PFSK-1 (cell line): Measurements from ENCODE around the gene P2RY6.

ENCODE experiments used
- FOXP2 ChIP-seq: optimal IDR thresholded peaks from 2 replicates; pipeline ENCODE3; 2011; ENCODE audit warnings: borderline replicate concordance, control low read depth, inconsistent platforms; ENCODE audit not compliant: insufficient read depth; ENCODE audit errors: extremely low read length, extremely low read depth
- POLR2AphosphoS5 ChIP-seq: IDR thresholded peaks from 2 replicates; pipeline ENCODE4 v1.6.1; 2012; ENCODE audit warnings: low read depth, mild to moderate bottlenecking, control low read depth, low read length, moderate library complexity
- REST ChIP-seq, 2 experiments: IDR thresholded peaks; 2 replicates each; pipeline versions ENCODE4 v1.6.1 to v1.8.0; 2011 to 2012; ENCODE audit warnings: low read depth in 2 of 2, low read length in 2 of 2, control low read depth in 1 of 2, inconsistent platforms in 1 of 2, mild to moderate bottlenecking in 1 of 2, moderate library complexity in 1 of 2; ENCODE audit not compliant: insufficient read depth in 1 of 2
- SIN3A ChIP-seq: IDR thresholded peaks from 2 replicates; pipeline ENCODE4 v1.6.1; 2012; ENCODE audit warnings: mild to moderate bottlenecking, low read length, moderate library complexity, borderline replicate concordance; ENCODE audit not compliant: insufficient read depth
- TAF1 ChIP-seq: IDR thresholded peaks from 2 replicates; pipeline ENCODE4 v1.6.1; 2012; ENCODE audit warnings: low read length, control low read depth, borderline replicate concordance; ENCODE audit not compliant: insufficient read depth

DNA sequence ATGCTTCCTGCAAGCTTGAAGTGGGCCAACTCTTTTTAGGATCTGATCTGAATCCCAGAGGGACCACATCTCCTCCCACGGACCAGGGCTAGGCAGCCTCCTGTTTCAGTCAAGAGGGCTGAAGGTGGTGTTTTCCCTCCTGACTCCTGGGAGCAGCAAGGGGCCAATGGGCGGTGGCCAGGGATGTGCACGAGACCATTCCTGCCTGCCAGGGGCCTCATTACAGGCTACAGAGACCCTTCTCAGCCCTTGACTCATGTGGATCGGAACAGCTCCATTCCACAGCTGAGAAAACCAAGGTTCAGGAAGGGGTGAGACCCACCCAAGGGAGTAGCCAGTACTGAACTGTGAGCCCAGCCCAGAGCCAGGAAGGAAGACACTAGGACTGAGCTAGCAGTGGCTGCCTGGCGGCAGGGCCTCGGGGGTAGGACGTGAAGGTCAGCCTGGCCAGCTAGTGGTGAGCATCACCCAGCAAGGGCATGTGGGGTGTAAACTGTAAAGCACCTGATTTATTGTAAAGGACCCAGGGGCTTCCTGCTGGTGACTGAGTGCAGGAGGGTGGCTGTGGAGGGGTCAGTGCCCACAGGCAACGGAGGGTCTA is 3.4 kb upstream of the P2RY6 start:
- no peak for TF ChIP-seq SIN3A
- no peak for TF ChIP-seq TAF1
- no peak for TF ChIP-seq REST (IDR thresholded peaks at IDR 0.05; ENCODE audit: insufficient read depth in 1 of 2, low read depth in 2 of 2, low read length in 2 of 2)
- no peak for TF ChIP-seq POLR2AphosphoS5
- TF ChIP-seq FOXP2: no peak
